NCI-H748 (cell line): ENCODE measurements around the gene SH3BGR.
"Not testable (repeated sequence)": the region's sequence is repeated elsewhere in the genome, so short reads cannot be mapped to it uniquely, and the experiment has no call there.

Experiments
- DNase-seq: peaks from one replicate; lab custom pipeline; 2025; ENCODE audit not compliant: unreplicated experiment; lab: John Stamatoyannopoulos, UW

Gene SH3BGR

GRCh38 chr21:39451332-39452206, at the start of gene SH3BGR:
Gene SH3BGR (plus strand): TSS chr21:39451970. CDS start chr21:39452097, 127 bp downstream.
- DNase-seq: no peak

DNA sequence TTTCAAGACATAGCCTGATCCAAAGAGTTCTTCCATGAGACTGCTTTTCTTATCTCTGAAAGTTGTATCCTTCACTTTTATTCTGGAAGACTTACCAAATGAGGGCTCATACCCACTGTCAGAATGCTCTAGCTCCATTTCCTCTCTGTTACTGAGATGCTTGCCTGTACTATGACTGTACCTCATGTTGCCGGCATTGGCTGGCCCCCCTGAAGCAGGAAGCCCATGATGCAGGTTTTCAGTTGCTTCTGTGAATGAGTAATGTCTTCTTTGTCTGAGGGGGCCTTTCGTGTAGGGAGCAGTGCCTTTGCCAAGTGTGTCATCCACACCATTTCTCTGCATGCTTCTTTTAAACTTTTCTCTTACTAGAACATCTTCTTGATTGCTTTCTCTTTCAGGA, 45.7 kb upstream of the SH3BGR start:
- DNase-seq: no peak

- not testable (repeated sequence) for DNase-seq
These were observed 32.6 kb upstream of the SH3BGR start for GRCh38 chr21:39419204-39419603.

- peak; percentile 17 for DNase-seq
These were observed 29.1 kb upstream of the SH3BGR start for GRCh38 chr21:39422527-39423241.

DNA sequence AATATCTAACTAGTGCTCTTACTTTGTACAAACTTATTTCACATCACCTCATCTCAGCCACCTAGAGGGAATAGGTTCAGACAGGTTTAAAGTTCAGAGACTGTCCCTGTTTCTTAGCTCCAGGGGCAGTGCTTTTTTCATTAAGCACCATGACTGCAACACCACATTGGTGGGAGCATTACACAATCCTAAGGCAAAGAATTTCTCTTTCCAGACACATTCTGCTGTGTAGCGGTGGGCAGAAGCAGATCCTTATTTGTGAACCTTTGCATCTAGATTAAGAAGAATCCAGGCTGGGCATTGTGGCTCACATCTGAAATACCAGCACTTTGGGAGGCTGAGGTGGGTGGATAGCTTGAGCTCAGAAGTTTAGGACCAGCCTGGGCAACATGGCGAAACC, 22.3 kb upstream of the SH3BGR start:
- DNase-seq: no peak

GRCh38 chr21:39430016-39430415, 21.8 kb upstream of the SH3BGR start:
- no peak for DNase-seq

DNA sequence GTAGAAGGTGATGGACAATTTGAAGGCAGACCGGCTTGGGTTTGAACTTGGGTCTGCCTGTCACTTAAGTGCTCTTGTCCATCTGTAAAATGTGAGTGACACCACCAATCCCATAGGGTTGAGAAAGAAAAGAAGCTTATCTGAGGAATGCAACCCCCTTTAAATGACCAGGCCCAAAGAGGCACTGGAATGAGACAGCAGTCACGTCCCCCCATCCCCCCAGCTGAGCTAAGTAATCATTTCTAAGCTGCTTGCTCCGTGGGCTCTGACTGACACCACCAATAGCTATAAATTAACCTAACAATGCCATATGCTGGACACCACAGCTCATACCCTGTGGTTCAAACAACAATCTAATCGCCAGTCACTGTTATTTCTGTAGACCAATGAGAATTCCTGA, 21.3 kb upstream of the SH3BGR start:
- DNase-seq: no peak

GRCh38 chr21:39430954-39431353, 20.8 kb upstream of the SH3BGR start:
- no peak for DNase-seq

- DNase-seq: no peak
These were observed 16.8 kb upstream of the SH3BGR start for GRCh38 chr21:39434950-39435349.

GRCh38 chr21:39439232-39439631, 12.5 kb upstream of the SH3BGR start:
- no peak for DNase-seq

GRCh38 chr21:39441502-39442475, 10.0 kb upstream of the SH3BGR start:
- DNase-seq: peak; percentile 43

DNA sequence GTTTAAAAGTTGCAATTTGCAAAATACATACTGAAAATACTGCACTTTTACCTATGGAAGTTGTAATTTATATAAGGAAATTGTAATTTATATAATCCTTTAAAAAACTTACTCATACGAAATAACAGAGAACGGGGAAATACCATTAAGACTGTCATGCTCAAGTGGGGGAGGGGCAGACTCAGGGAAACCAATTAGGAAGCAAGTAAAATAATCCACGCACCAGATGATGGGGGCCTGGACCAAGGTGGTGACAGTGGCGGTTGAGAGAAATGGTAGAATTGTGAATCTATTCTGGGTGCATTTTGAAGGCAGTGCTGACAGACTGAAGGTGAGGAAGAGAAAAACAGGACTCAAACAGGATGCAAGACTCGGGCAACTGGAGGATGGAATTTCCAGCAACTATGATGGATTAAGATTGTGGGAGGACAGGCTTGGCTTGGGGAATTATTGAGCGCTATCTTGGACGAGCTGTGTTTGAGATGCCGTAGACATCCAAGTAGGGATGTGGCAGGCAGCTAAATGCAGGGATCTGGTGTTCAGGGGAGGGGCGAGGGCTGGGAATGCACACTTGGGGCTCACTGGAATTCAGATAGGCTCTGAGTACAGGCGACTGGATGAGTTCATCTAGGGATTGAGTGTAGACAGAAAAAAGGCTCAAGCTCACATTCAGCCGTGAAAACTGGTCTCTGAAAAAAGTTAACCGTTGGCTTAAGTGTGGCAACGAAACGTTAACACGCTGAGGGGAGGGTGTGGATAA, 7.2 kb upstream of the SH3BGR start:
- DNase-seq: peak; percentile 10

GRCh38 chr21:39445321-39446269, 6.2 kb upstream of the SH3BGR start, which contains the start of gene LCA5L:
Gene LCA5L (minus strand): TSS chr21:39445778. CDS start chr21:39428493, 17,285 bp downstream.
- peak; percentile 90 for DNase-seq

- DNase-seq: no peak
These were observed 4.5 kb upstream of the SH3BGR start for GRCh38 chr21:39447264-39447663.

DNA sequence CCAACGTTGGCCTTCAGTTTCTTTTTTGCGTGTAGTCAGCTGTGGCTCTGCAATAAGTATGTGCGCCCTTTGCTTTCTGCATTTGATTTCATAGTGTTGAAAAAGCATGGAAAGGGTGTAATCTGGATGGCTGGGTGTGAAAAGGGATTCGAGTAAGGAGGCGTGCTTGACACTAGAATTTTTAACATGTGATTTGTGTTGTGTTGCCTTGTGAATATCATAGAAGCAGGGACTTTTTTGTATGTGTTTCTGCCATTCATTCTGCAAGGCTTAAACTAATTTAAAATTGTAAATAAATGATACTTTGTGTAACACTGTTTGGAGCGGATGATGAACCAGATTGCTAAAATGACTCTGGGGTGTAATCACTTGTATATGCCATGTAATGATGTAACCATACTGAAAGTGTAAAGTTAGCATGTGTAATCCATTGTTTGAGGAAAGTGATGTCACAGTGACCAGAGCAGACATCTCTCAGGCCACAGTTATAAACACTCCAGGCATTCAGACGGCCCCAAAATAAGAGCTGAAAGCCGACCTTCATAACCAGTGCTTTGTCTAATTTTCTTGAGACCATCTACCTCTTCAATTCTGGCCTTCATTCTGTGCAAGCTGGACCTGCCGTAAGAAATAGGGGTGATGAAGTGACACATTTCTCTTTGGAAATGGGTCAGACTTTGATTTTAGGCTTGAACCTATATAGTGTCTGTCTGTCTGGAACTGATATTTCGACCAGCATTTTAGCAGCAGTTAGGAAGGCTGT, 618 bp downstream of the SH3BGR start:
- no peak for DNase-seq

- no peak for DNase-seq
These were observed 1.2 kb downstream of the SH3BGR start for GRCh38 chr21:39452970-39453342.

GRCh38 chr21:39453571-39454179, 1.9 kb downstream of the SH3BGR start:
- no peak for DNase-seq
